Mucosa of descending colon (tissue), 3 donors: ENCODE results near the gene KCNAB2. TPM values are rescaled to one million over a fixed set of nuclear protein-coding genes. Genes with fewer than 3 reads are reported as not detected.

Experiments
- ATAC-seq: fragments of 200-7000 bp; cut with Tn5 transposase; one replicate; pipeline ENCODE4 v1.9.1; 2020; ENCODE audit warnings: mild to moderate bottlenecking, moderate library complexity
- DNase-seq, 3 donors: peaks; one replicate each; pipeline ENCODE4 v3.0.0-alpha.2; 2020
- H3K36me3 ChIP-seq: fragments of 200-600 bp; one replicate; pipeline ENCODE4 v1.8.0; 2021; ENCODE audit warnings: low read depth, mild to moderate bottlenecking
- H3K4me1 ChIP-seq: fragments of 200-600 bp; one replicate; pipeline ENCODE4 v1.8.0; 2021; ENCODE audit warnings: low read depth, mild to moderate bottlenecking
- H3K4me3 ChIP-seq: fragments of 200-600 bp; one replicate; pipeline ENCODE4 v1.8.0; 2021; ENCODE audit warnings: mild to moderate bottlenecking
- H3K9me3 ChIP-seq: fragments of 200-600 bp; one replicate; pipeline ENCODE4 v1.8.0; 2021; ENCODE audit warnings: mild to moderate bottlenecking
- CTCF ChIP-seq: fragments of 200-600 bp; IDR thresholded peaks from one replicate; pipeline ENCODE4 v1.8.0; 2022; ENCODE audit warnings: antibody characterized with exemption, mild to moderate bottlenecking
- intact Hi-C, 2 donors: fragments of 100-400 bp; cut with DNase I in 1 of 2; cut with micrococcal nuclease in 1 of 2; formaldehyde crosslinking; loops; one replicate each; pipeline versions ENCODE4 v1.11.0 to v1.11.1; 2022; cut with DNase I, micrococcal nuclease
- total RNA-seq, 3 donors: library from RNA; stranded (reverse); fragmentation: NEBNext Ultra II Directional in 2 of 3; extraction: Animal tissue kit (Norgen Biotek cat#: 25700) in 2 of 3; gene quantifications; one replicate each; pipeline versions ENCODE4 v1.2.1 to v1.2.4, GENCODE V29; 2021 to 2023
- donor health status: DM: no; HTN: no; CAD: no; lungs with moderate emphysema.
- donor health status: DM: no; HTN: no; CAD: no.
- donor health status: DM: no; HTN: yes; CAD: no.

KCNAB2 gene
- total RNA-seq, 3 donors from 2014 or later: 6.9 to 15.7 (median 11.8) TPM

- no peak overlapping the region for H3K4me3 ChIP-seq
- no peak for TF ChIP-seq CTCF
- intact Hi-C loops: no loop called here
- H3K36me3 ChIP-seq: no peaks in the 10 kb centered on the region
- DNase-seq (peak in 2 of 3 donors; percentile 11 to 43), ATAC-seq (no peak)
- no peaks in the 10 kb centered on the region for H3K9me3 ChIP-seq
- peaks cover 5% of the 10 kb centered on the region for H3K4me1 ChIP-seq
These were observed 80.9 kb downstream of the KCNAB2 start for GRCh38 chr1:6126521-6127067.

- Histone ChIP-seq H3K36me3 (no peaks in the 10 kb centered on the region), H3K9me3 (no peaks in the 10 kb centered on the region), H3K4me1 (peaks cover 5% of the 10 kb centered on the region), H3K4me3 (no peak overlapping the region)
- DNase-seq (peak; percentile 90), ATAC-seq (peak; percentile 98)
- intact Hi-C loops: no loop called here
- TF ChIP-seq CTCF: no peak
These were observed 82.0 kb downstream of the KCNAB2 start for GRCh38 chr1:6127587-6128163.

GRCh38 chr1:6128276-6129081 lies 82.8 kb downstream of the KCNAB2 start:
- TF ChIP-seq CTCF: no peak
- peak in 1 of 3 donors; percentile 52 for DNase-seq
- ATAC-seq: no peak
- intact Hi-C loops: no loop called here
- no peak overlapping the region for H3K4me3 ChIP-seq
- peaks cover 5% of the 10 kb centered on the region for H3K4me1 ChIP-seq
- no peaks in the 10 kb centered on the region for H3K36me3 ChIP-seq
- H3K9me3 ChIP-seq: no peaks in the 10 kb centered on the region

- DNase-seq (peak; percentile 17 to 42 (median 28)), ATAC-seq (peak; percentile 39)
These were observed 83.6 kb downstream of the KCNAB2 start for GRCh38 chr1:6129313-6129712.

GRCh38 chr1:6130036-6130435 lies 84.3 kb downstream of the KCNAB2 start:
- ATAC-seq: no peak
- Histone ChIP-seq H3K4me1 (peaks cover 5% of the 10 kb centered on the region), H3K36me3 (no peaks in the 10 kb centered on the region), H3K9me3 (no peaks in the 10 kb centered on the region), H3K4me3 (no peak overlapping the region)
- intact Hi-C loops: no loop called here
- peak in 2 of 3 donors; percentile 20 to 31 for DNase-seq
- no peak for TF ChIP-seq CTCF

More at GRCh38 chr1:6129313-6129712, 83.6 kb downstream of the KCNAB2 start:
- TF ChIP-seq CTCF: no peak
- Histone ChIP-seq H3K4me1 (peaks cover 5% of the 10 kb centered on the region), H3K36me3 (no peaks in the 10 kb centered on the region), H3K9me3 (no peaks in the 10 kb centered on the region), H3K4me3 (no peak overlapping the region)
- intact Hi-C loops: no loop called here
